ENCODE results near the gene ASNSD1. TPM values are rescaled to one million over a fixed set of nuclear protein-coding genes. Genes with fewer than 3 reads are reported as not detected.
A peak's percentile ranks its signal among the peaks of the same experiment; 100 is the strongest.
"Not testable (repeated sequence)": the region's sequence is repeated elsewhere in the genome, so short reads cannot be mapped to it uniquely, and the experiment has no call there.

The ASNSD1 gene
- total RNA-seq, 2 donors from 2014 or later: 48.2 to 59.3 TPM

- H3K27ac ChIP-seq: peak overlapping the region; percentile 2 to 65
- no peak for ATAC-seq (ENCODE audit: insufficient number of reproducible peaks, low FRiP score, low read depth)
- no peak for TF ChIP-seq CTCF (IDR thresholded peaks at IDR 0.05)
- H3K4me3 ChIP-seq: peak overlapping the region; percentile 1
- H3K36me3 ChIP-seq: no peaks in the 10 kb centered on the region
- no peaks in the 10 kb centered on the region for H3K9me3 ChIP-seq
- no peak for DNase-seq (ENCODE audit: low spot score)
- H3K27me3 ChIP-seq (replicated peaks; ENCODE audit: insufficient read depth): no peaks in the 10 kb centered on the region
- peaks cover 14 to 37% of the 10 kb centered on the region in 2 donors for H3K4me1 ChIP-seq (ENCODE audit: control insufficient read depth in 1 of 2, low read depth in 2 of 2)
Observed at GRCh38 chr2:189658306-189659212, 2.7 kb upstream of the ASNSD1 start.

GRCh38 chr2:189659734-189660133 is 1.5 kb upstream of the ASNSD1 start:
- H3K27ac ChIP-seq: no peak overlapping the region
- no peaks in the 10 kb centered on the region for H3K27me3 ChIP-seq (replicated peaks; ENCODE audit: insufficient read depth)
- ATAC-seq (ENCODE audit: insufficient number of reproducible peaks, low FRiP score, low read depth): no peak

GRCh38 chr2:189660803-189661147 is 484 bp upstream of the ASNSD1 start:
- H3K27me3 ChIP-seq (replicated peaks; ENCODE audit: insufficient read depth): no peaks in the 10 kb centered on the region
- H3K4me3 ChIP-seq: no peak overlapping the region
- no peaks in the 10 kb centered on the region for H3K9me3 ChIP-seq
- H3K27ac ChIP-seq: no peak overlapping the region
- no peaks in the 10 kb centered on the region for H3K36me3 ChIP-seq
- H3K4me1 ChIP-seq (ENCODE audit: control insufficient read depth in 1 of 2, low read depth in 2 of 2): peaks cover 14 to 51% of the 10 kb centered on the region in 2 donors
- no peak for TF ChIP-seq CTCF (IDR thresholded peaks at IDR 0.05)
- ATAC-seq (ENCODE audit: insufficient number of reproducible peaks, low FRiP score, low read depth) (no peak), DNase-seq (ENCODE audit: low spot score) (no peak)

More at GRCh38 chr2:189659734-189660133, 1.5 kb upstream of the ASNSD1 start:
- no peak for DNase-seq (ENCODE audit: low spot score)
- peaks cover 14 to 46% of the 10 kb centered on the region in 2 donors for H3K4me1 ChIP-seq (ENCODE audit: control insufficient read depth in 1 of 2, low read depth in 2 of 2)
- no peaks in the 10 kb centered on the region for H3K36me3 ChIP-seq
- no peaks in the 10 kb centered on the region for H3K9me3 ChIP-seq
- H3K4me3 ChIP-seq: no peak overlapping the region
- no peak for TF ChIP-seq CTCF (IDR thresholded peaks at IDR 0.05)

- Histone ChIP-seq H3K4me3 (peak overlapping the region; percentile 86), H3K4me1 (ENCODE audit: control insufficient read depth in 1 of 2, low read depth in 2 of 2) (peaks cover 14 to 51% of the 10 kb centered on the region in 2 donors), H3K27me3 (replicated peaks; ENCODE audit: insufficient read depth) (no peaks in the 10 kb centered on the region), H3K9me3 (no peaks in the 10 kb centered on the region), H3K36me3 (no peaks in the 10 kb centered on the region), H3K27ac (peak overlapping the region in 1 of 2 donors; percentile 66)
- no peak for ATAC-seq (ENCODE audit: insufficient number of reproducible peaks, low FRiP score, low read depth)
- no peak for TF ChIP-seq CTCF (IDR thresholded peaks at IDR 0.05)
- DNase-seq (ENCODE audit: low spot score): no peak
Observed at GRCh38 chr2:189661957-189662321, 680 bp downstream of the ASNSD1 start.

- ATAC-seq (ENCODE audit: insufficient number of reproducible peaks, low FRiP score, low read depth) (no peak), DNase-seq (ENCODE audit: low spot score) (no peak)
- Histone ChIP-seq H3K27ac (no peak overlapping the region), H3K4me1 (ENCODE audit: control insufficient read depth in 1 of 2, low read depth in 2 of 2) (peaks cover 14 to 46% of the 10 kb centered on the region in 2 donors), H3K4me3 (peak overlapping the region; percentile 86), H3K9me3 (no peaks in the 10 kb centered on the region), H3K27me3 (replicated peaks; ENCODE audit: insufficient read depth) (no peaks in the 10 kb centered on the region), H3K36me3 (no peaks in the 10 kb centered on the region)
- TF ChIP-seq CTCF (IDR thresholded peaks at IDR 0.05): no peak
Observed at GRCh38 chr2:189662669-189663226, 1.5 kb downstream of the ASNSD1 start.

GRCh38 chr2:189663319-189663718 is 2.1 kb downstream of the ASNSD1 start:
- not testable (repeated sequence) for ATAC-seq (ENCODE audit: insufficient number of reproducible peaks, low FRiP score, low read depth); H3K27ac ChIP-seq; H3K27me3 ChIP-seq (replicated peaks; ENCODE audit: insufficient read depth); H3K4me3 ChIP-seq; DNase-seq (ENCODE audit: low spot score); H3K9me3 ChIP-seq; H3K36me3 ChIP-seq
- H3K4me1 ChIP-seq (ENCODE audit: control insufficient read depth in 1 of 2, low read depth in 2 of 2): peaks cover 9 to 40% of the 10 kb centered on the region in 2 donors

Measured in thoracic aorta (tissue), 2 donors.